OCI-LY7 (cell line): ENCODE results near the gene FRMD5.

Source experiments
- CTCF ChIP-seq: fragments of 200-600 bp; sonication (generic); conservative IDR thresholded peaks from 2 replicates; pipeline ENCODE4 v1.5.1; 2014; ENCODE audit warnings: mild to moderate bottlenecking, antibody characterized with exemption, low read length, moderate library complexity, mixed read lengths
- EZH2phosphoT487 ChIP-seq: fragments of 200-600 bp; sonication (generic); IDR thresholded peaks from 2 replicates; pipeline ENCODE4 v1.6.1; 2018; ENCODE audit warnings: low read depth, borderline replicate concordance, mild to moderate bottlenecking, mixed run types, antibody characterized with exemption, low read length, moderate library complexity, mixed read lengths

GRCh38 chr15:43975770-43976169 lies 219.3 kb downstream of the FRMD5 start:
- no peak for TF ChIP-seq CTCF
- TF ChIP-seq EZH2phosphoT487, result no peak
